ENCODE measurements around the gene SLITRK1. TPM values are rescaled to one million over a fixed set of nuclear protein-coding genes. Genes with fewer than 3 reads are reported as not detected.

The SLITRK1 gene
- total and polyA plus RNA-seq, 12 donors: not detected

- ATAC-seq (no peak), DNase-seq (no peak)
- H3K9me3 ChIP-seq: peaks cover 0 to 9% (median 0%) of the 10 kb centered on the region in 11 donors
- no peaks in the 10 kb centered on the region for H3K27me3 ChIP-seq
- no peaks in the 10 kb centered on the region for H3K4me1 ChIP-seq
- no peak overlapping the region for H3K4me3 ChIP-seq
- WGBS, 2 donors: 89 to 93% methylated on average over 25 of the region's 25 CpGs
- no peaks in the 10 kb centered on the region for H3K36me3 ChIP-seq
- TF ChIP-seq CTCF (IDR thresholded peaks at IDR 0.05): no peak
- H3K27ac ChIP-seq: no peak overlapping the region
- intact Hi-C loops (cut with DNase I): no loop called here
These were observed 25.1 kb upstream of the SLITRK1 start for GRCh38 chr13:83907196-83907989.

- DNase-seq (no peak), ATAC-seq (no peak)
- no peak for TF ChIP-seq CTCF (IDR thresholded peaks at IDR 0.05)
- no peak overlapping the region for H3K27ac ChIP-seq
- H3K27me3 ChIP-seq: no peaks in the 10 kb centered on the region
- H3K36me3 ChIP-seq: no peaks in the 10 kb centered on the region
- intact Hi-C loops (cut with DNase I): loop anchor here in 1 of 10 donors (1.0 kb wide), 1 partner anchor 28 kb away; no protein-coding TSS in a partner anchor
- 91 to 93% methylated on average over 24 to 25 of the region's 25 CpGs for WGBS, 2 donors
- H3K4me1 ChIP-seq: no peaks in the 10 kb centered on the region
- no peak overlapping the region for H3K4me3 ChIP-seq
- peaks cover 0 to 9% (median 0%) of the 10 kb centered on the region in 11 donors for H3K9me3 ChIP-seq
These were observed 24.1 kb upstream of the SLITRK1 start for GRCh38 chr13:83906240-83906820.

- TF ChIP-seq CTCF (IDR thresholded peaks at IDR 0.05): no peak
- Histone ChIP-seq H3K4me1 (no peaks in the 10 kb centered on the region), H3K27ac (no peak overlapping the region), H3K27me3 (no peaks in the 10 kb centered on the region), H3K36me3 (no peaks in the 10 kb centered on the region), H3K9me3 (peaks cover 0 to 9% (median 0%) of the 10 kb centered on the region in 11 donors), H3K4me3 (no peak overlapping the region)
- DNase-seq (no peak), ATAC-seq (no peak)
- WGBS, 2 donors: 77 to 81% methylated on average over 5 of the region's 5 CpGs
- intact Hi-C loops (cut with DNase I): loop anchor here in 1 of 10 donors (1.0 kb wide), 1 partner anchor 27 kb away; no protein-coding TSS in a partner anchor
These were observed 23.4 kb upstream of the SLITRK1 start for GRCh38 chr13:83905641-83906040.

GRCh38 chr13:83895994-83896580, 13.8 kb upstream of the SLITRK1 start:
- TF ChIP-seq CTCF (IDR thresholded peaks at IDR 0.05): no peak
- 57% methylated on average over 3 of the region's 3 CpGs for WGBS, 2 donors
- no peaks in the 10 kb centered on the region for H3K27me3 ChIP-seq
- no peak overlapping the region for H3K4me3 ChIP-seq
- H3K4me1 ChIP-seq: no peaks in the 10 kb centered on the region
- intact Hi-C loops (cut with DNase I): no loop called here
- no peak for DNase-seq
- peaks cover 0 to 5% (median 0%) of the 10 kb centered on the region in 11 donors for H3K9me3 ChIP-seq
- no peak for ATAC-seq
- H3K36me3 ChIP-seq: no peaks in the 10 kb centered on the region
- no peak overlapping the region for H3K27ac ChIP-seq

All from heart right ventricle (tissue), 16 donors.